A549 (cell line): ENCODE results near the gene NNMT.

Source experiments
- POLR2A ChIP-seq: IDR thresholded peaks from 2 replicates; pipeline ENCODE4 v1.6.1; 2012; ENCODE audit warnings: mild to moderate bottlenecking, low read length
- TF ChIP-seq, protein P1 (sequence below): fragments of 200-600 bp; sonication (generic); IDR thresholded peaks from 2 replicates; pipeline ENCODE4 v1.6.1; 2016; ENCODE audit warnings: antibody characterized with exemption, mild to moderate bottlenecking, moderate library complexity
- TF ChIP-seq, protein P2 (sequence below): fragments of >200 bp; sonication (Bioruptor Twin); formaldehyde crosslinking; IDR thresholded peaks from 3 replicates; pipeline ENCODE4 v1.6.1; 2016
- TF ChIP-seq, protein P3 (sequence below): fragments of 250-450 bp; sonication (Bioruptor Pico); IDR thresholded peaks from 2 replicates; pipeline ENCODE4 v1.5.0; 2020; ENCODE audit warnings: low read depth, mild to moderate bottlenecking, moderate library complexity

DNA sequence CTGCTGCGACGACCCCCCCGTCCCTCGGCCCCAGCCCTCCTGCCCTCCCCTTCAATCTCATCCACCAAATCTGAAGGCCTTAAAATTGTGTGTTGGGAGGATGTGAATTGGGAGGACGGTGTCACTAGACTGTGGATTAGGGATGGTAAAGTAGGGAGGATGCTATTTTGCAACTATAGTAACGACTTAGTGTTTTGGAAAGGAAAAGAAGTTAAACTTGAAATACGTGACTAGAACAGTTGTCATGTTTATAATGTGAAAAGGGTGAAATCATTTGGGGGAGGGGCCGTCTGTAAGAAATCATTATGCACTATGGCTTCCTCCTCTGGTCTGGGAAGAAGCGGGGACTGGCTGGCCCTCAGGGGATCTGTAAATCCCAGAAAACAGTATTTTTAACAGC lies 43.4 kb upstream of the NNMT start:
- TF ChIP-seq, protein P1, sequence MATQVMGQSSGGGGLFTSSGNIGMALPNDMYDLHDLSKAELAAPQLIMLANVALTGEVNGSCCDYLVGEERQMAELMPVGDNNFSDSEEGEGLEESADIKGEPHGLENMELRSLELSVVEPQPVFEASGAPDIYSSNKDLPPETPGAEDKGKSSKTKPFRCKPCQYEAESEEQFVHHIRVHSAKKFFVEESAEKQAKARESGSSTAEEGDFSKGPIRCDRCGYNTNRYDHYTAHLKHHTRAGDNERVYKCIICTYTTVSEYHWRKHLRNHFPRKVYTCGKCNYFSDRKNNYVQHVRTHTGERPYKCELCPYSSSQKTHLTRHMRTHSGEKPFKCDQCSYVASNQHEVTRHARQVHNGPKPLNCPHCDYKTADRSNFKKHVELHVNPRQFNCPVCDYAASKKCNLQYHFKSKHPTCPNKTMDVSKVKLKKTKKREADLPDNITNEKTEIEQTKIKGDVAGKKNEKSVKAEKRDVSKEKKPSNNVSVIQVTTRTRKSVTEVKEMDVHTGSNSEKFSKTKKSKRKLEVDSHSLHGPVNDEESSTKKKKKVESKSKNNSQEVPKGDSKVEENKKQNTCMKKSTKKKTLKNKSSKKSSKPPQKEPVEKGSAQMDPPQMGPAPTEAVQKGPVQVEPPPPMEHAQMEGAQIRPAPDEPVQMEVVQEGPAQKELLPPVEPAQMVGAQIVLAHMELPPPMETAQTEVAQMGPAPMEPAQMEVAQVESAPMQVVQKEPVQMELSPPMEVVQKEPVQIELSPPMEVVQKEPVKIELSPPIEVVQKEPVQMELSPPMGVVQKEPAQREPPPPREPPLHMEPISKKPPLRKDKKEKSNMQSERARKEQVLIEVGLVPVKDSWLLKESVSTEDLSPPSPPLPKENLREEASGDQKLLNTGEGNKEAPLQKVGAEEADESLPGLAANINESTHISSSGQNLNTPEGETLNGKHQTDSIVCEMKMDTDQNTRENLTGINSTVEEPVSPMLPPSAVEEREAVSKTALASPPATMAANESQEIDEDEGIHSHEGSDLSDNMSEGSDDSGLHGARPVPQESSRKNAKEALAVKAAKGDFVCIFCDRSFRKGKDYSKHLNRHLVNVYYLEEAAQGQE, result no peak
- TF ChIP-seq, protein P2, sequence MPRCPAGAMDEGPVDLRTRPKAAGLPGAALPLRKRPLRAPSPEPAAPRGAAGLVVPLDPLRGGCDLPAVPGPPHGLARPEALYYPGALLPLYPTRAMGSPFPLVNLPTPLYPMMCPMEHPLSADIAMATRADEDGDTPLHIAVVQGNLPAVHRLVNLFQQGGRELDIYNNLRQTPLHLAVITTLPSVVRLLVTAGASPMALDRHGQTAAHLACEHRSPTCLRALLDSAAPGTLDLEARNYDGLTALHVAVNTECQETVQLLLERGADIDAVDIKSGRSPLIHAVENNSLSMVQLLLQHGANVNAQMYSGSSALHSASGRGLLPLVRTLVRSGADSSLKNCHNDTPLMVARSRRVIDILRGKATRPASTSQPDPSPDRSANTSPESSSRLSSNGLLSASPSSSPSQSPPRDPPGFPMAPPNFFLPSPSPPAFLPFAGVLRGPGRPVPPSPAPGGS, result no peak
- TF ChIP-seq, protein P3, sequence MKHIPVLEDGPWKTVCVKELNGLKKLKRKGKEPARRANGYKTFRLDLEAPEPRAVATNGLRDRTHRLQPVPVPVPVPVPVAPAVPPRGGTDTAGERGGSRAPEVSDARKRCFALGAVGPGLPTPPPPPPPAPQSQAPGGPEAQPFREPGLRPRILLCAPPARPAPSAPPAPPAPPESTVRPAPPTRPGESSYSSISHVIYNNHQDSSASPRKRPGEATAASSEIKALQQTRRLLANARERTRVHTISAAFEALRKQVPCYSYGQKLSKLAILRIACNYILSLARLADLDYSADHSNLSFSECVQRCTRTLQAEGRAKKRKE (CRISPR knock-in tag), result no peak
- TF ChIP-seq POLR2A, result no peak
